ENCODE results near the gene FAM3C.

GRCh38 chr7:121410829-121411596, 14.9 kb upstream of the FAM3C start:
- TF ChIP-seq CTCF (conservative IDR thresholded peaks at IDR 0.05; ENCODE audit: low read depth, low read length) (no peak), EZH2 (IDR thresholded peaks at IDR 0.05; ENCODE audit: low read length, unreplicated experiment) (no peak), EZH2phosphoT487 (IDR thresholded peaks at IDR 0.05; ENCODE audit: borderline replicate concordance, low read length) (no peak)
